ENCODE data around the gene MYO1B. TPM values are rescaled to one million over a fixed set of nuclear protein-coding genes. Genes with fewer than 3 reads are reported as not detected.

The MYO1B gene
- total and polyA plus RNA-seq, 2 donors from 2014 or later: 24.5 to 64.8 TPM

DNA sequence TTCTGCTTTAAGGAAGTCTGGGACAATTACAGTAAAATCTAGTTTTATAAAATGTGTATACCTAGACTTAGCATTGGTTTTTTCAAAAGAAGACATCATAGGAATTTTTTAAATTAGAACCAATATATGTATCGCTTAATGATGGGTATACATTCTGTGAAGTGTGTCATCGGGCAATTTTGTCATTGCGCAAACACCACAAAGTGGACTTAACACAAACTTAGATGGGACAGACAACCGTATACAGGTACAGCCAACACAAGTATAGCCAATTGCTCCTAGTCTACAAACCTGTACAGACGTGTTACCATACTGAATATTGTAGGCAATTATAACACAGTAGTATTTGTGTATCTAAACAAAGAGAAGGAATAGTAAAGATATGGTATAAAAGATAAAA, 12.7 kb downstream of the MYO1B start:
- no peak for DNase-seq
- Histone ChIP-seq H3K4me1 (ENCODE audit: control insufficient read depth in 2 of 3, insufficient read depth in 2 of 3, low read depth in 1 of 3, low read length in 3 of 3) (peaks cover 0 to 5% (median 5%) of the 10 kb centered on the region in 3 donors), H3K4me3 (ENCODE audit: low read length in 3 of 3) (no peak overlapping the region), H3K9me3 (ENCODE audit: control insufficient read depth in 2 of 3, insufficient read depth in 1 of 3, low read length in 3 of 3) (no peaks in the 10 kb centered on the region), H3K9ac (ENCODE audit: low read length in 3 of 3) (no peak overlapping the region), H3K27ac (ENCODE audit: low read depth in 2 of 2, low read length in 2 of 2) (no peak overlapping the region), H3K36me3 (ENCODE audit: control insufficient read depth in 2 of 3, insufficient read depth in 3 of 3, low read length in 3 of 3) (no peaks in the 10 kb centered on the region), H3K27me3 (ENCODE audit: control insufficient read depth, insufficient read depth, low read length) (no peaks in the 10 kb centered on the region)
- intact Hi-C loops (cut with DNase I): no loop called here
- TF ChIP-seq, protein P1, sequence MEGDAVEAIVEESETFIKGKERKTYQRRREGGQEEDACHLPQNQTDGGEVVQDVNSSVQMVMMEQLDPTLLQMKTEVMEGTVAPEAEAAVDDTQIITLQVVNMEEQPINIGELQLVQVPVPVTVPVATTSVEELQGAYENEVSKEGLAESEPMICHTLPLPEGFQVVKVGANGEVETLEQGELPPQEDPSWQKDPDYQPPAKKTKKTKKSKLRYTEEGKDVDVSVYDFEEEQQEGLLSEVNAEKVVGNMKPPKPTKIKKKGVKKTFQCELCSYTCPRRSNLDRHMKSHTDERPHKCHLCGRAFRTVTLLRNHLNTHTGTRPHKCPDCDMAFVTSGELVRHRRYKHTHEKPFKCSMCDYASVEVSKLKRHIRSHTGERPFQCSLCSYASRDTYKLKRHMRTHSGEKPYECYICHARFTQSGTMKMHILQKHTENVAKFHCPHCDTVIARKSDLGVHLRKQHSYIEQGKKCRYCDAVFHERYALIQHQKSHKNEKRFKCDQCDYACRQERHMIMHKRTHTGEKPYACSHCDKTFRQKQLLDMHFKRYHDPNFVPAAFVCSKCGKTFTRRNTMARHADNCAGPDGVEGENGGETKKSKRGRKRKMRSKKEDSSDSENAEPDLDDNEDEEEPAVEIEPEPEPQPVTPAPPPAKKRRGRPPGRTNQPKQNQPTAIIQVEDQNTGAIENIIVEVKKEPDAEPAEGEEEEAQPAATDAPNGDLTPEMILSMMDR (IDR thresholded peaks at IDR 0.05; ENCODE audit: borderline replicate concordance, extremely low read depth, insufficient read depth): no peak
- no peak for FAIRE-seq

DNA sequence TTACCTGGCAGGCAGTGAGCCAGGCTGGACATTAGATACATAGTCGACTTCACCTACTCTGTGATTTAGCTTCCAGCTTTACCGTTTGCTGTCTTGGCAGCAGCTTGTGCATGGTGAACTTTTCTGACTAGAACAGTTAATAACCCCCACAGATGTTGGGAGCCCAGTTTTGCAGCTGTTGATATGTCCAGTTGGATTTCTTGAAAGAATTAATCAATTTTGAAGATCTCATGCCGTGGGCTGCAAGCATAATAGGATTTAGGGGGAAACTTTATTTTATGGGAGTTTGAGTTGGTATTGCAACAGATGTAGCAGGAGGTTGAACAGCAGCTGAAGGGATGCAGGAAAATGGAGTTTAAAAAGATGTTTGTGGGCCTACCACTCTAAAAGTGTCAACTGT, 13.8 kb downstream of the MYO1B start:
- H3K9ac ChIP-seq (ENCODE audit: low read length in 3 of 3): no peak overlapping the region
- FAIRE-seq: no peak
- H3K4me1 ChIP-seq (ENCODE audit: control insufficient read depth in 2 of 3, insufficient read depth in 2 of 3, low read depth in 1 of 3, low read length in 3 of 3): peaks cover 0 to 5% (median 5%) of the 10 kb centered on the region in 3 donors
- no peak overlapping the region for H3K4me3 ChIP-seq (ENCODE audit: low read length in 3 of 3)
- H3K27me3 ChIP-seq (ENCODE audit: control insufficient read depth, insufficient read depth, low read length): no peaks in the 10 kb centered on the region
- H3K9me3 ChIP-seq (ENCODE audit: control insufficient read depth in 2 of 3, insufficient read depth in 1 of 3, low read length in 3 of 3): no peaks in the 10 kb centered on the region
- no peak overlapping the region for H3K27ac ChIP-seq (ENCODE audit: low read depth in 2 of 2, low read length in 2 of 2)
- H3K36me3 ChIP-seq (ENCODE audit: control insufficient read depth in 2 of 3, insufficient read depth in 3 of 3, low read length in 3 of 3): no peaks in the 10 kb centered on the region
- DNase-seq: no peak
- TF ChIP-seq, protein P1 (IDR thresholded peaks at IDR 0.05; ENCODE audit: borderline replicate concordance, extremely low read depth, insufficient read depth): no peak
- intact Hi-C loops (cut with DNase I): no loop called here

DNA sequence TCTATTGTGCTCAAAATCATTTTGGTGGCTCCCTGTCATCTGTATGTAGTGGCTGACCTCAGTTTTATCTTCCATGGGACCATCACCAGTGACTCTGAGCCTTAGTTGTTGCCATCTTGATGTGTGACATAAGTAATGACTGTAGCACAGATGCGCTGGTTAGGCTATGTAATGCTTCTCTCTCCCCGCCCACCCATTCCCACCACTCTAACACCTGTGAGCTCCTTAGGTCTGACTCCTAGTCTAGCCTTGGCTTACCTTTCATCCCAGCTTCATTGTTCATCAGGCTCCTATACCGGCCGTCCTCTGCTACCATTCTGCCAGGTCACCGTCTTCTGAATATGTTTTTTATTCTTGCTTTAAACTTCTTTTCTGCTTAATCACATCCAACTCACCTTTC, 17.2 kb downstream of the MYO1B start:
- Histone ChIP-seq H3K27ac (ENCODE audit: low read depth in 2 of 2, low read length in 2 of 2) (no peak overlapping the region), H3K9me3 (ENCODE audit: control insufficient read depth in 2 of 3, insufficient read depth in 1 of 3, low read length in 3 of 3) (no peaks in the 10 kb centered on the region), H3K9ac (ENCODE audit: low read length in 3 of 3) (no peak overlapping the region), H3K36me3 (ENCODE audit: control insufficient read depth in 2 of 3, insufficient read depth in 3 of 3, low read length in 3 of 3) (no peaks in the 10 kb centered on the region), H3K4me3 (ENCODE audit: low read length in 3 of 3) (no peak overlapping the region), H3K4me1 (ENCODE audit: control insufficient read depth in 2 of 3, insufficient read depth in 2 of 3, low read depth in 1 of 3, low read length in 3 of 3) (peaks cover 0 to 5% (median 4%) of the 10 kb centered on the region in 3 donors), H3K27me3 (ENCODE audit: control insufficient read depth, insufficient read depth, low read length) (no peaks in the 10 kb centered on the region)
- TF ChIP-seq, protein P1 (IDR thresholded peaks at IDR 0.05; ENCODE audit: borderline replicate concordance, extremely low read depth, insufficient read depth): no peak
- DNase-seq (no peak), FAIRE-seq (no peak)
- intact Hi-C loops (cut with DNase I): no loop called here

DNA sequence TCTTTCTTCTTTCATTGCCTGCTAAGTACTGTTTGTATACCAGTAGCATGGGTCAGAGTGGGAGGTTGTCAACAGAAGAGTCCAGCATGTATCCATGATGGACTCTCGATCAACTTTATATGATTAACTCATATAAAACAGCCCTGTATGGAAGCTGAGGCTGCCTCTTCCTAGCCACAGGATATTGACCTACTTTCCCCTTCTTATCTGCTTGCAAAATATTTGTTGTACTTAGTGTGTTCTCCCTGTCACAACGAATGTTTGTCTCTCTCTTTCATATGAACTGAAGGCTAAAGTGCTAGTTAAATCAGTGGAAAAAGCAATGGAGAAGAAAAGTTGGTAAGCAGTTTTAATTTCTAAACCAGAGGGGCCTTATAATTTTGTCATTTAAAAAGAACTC, 17.8 kb downstream of the MYO1B start:
- no peak overlapping the region for H3K27ac ChIP-seq (ENCODE audit: low read depth in 2 of 2, low read length in 2 of 2)

More for the DNA sequence above, 17.8 kb downstream of the MYO1B start:
- TF ChIP-seq, protein P1 (IDR thresholded peaks at IDR 0.05; ENCODE audit: borderline replicate concordance, extremely low read depth, insufficient read depth): no peak
- no peak overlapping the region for H3K9ac ChIP-seq (ENCODE audit: low read length in 3 of 3)
- H3K36me3 ChIP-seq (ENCODE audit: control insufficient read depth in 2 of 3, insufficient read depth in 3 of 3, low read length in 3 of 3): no peaks in the 10 kb centered on the region
- no peak for FAIRE-seq
- H3K4me3 ChIP-seq (ENCODE audit: low read length in 3 of 3): no peak overlapping the region
- no peaks in the 10 kb centered on the region for H3K27me3 ChIP-seq (ENCODE audit: control insufficient read depth, insufficient read depth, low read length)
- no peaks in the 10 kb centered on the region for H3K9me3 ChIP-seq (ENCODE audit: control insufficient read depth in 2 of 3, insufficient read depth in 1 of 3, low read length in 3 of 3)
- H3K4me1 ChIP-seq (ENCODE audit: control insufficient read depth in 2 of 3, insufficient read depth in 2 of 3, low read depth in 1 of 3, low read length in 3 of 3): peaks cover 0 to 5% (median 4%) of the 10 kb centered on the region in 3 donors
- intact Hi-C loops (cut with DNase I): no loop called here
- DNase-seq: no peak
